Measurements from ENCODE around the gene SMAP2.

Gene SMAP2

GRCh38 chr1:40390857-40391256 lies 17.3 kb downstream of the SMAP2 start:
- DNase-seq (ENCODE audit: low read depth): no peak

- DNase-seq (ENCODE audit: low read depth): no peak
Observed at GRCh38 chr1:40391688-40392145, 18.2 kb downstream of the SMAP2 start.

GRCh38 chr1:40392221-40392620 lies 18.7 kb downstream of the SMAP2 start:
- no peak for DNase-seq (ENCODE audit: low read depth)

- no peak for DNase-seq (ENCODE audit: low read depth)
Observed at GRCh38 chr1:40393173-40393572, 19.6 kb downstream of the SMAP2 start.

- DNase-seq (ENCODE audit: low read depth): peak; percentile 48
Observed at GRCh38 chr1:40394491-40395172, 21.1 kb downstream of the SMAP2 start.

- no peak for DNase-seq (ENCODE audit: low read depth)
Observed at GRCh38 chr1:40395190-40396175, 22.0 kb downstream of the SMAP2 start.

- DNase-seq (ENCODE audit: low read depth): no peak
Observed at GRCh38 chr1:40396420-40396819, 22.9 kb downstream of the SMAP2 start.

- no peak for DNase-seq (ENCODE audit: low read depth)
Observed at GRCh38 chr1:40397258-40397657, 23.7 kb downstream of the SMAP2 start.

- DNase-seq (ENCODE audit: low read depth): no peak
Observed at GRCh38 chr1:40399984-40400704, 26.6 kb downstream of the SMAP2 start.

GRCh38 chr1:40401473-40402201 lies 28.1 kb downstream of the SMAP2 start:
- no peak for DNase-seq (ENCODE audit: low read depth)

- no peak for DNase-seq (ENCODE audit: low read depth)
Observed at GRCh38 chr1:40404670-40405462, 31.3 kb downstream of the SMAP2 start.

GRCh38 chr1:40405812-40406211 lies 32.3 kb downstream of the SMAP2 start:
- no peak for DNase-seq (ENCODE audit: low read depth)

GRCh38 chr1:40407453-40407852 lies 33.9 kb downstream of the SMAP2 start:
- DNase-seq (ENCODE audit: low read depth): no peak

- no peak for DNase-seq (ENCODE audit: low read depth)
Observed at GRCh38 chr1:40409467-40409866, 35.9 kb downstream of the SMAP2 start.

GRCh38 chr1:40411294-40411693 lies 37.8 kb downstream of the SMAP2 start:
- no peak for DNase-seq (ENCODE audit: low read depth)

GRCh38 chr1:40411843-40412242 lies 38.3 kb downstream of the SMAP2 start:
- DNase-seq (ENCODE audit: low read depth): no peak

GRCh38 chr1:40413527-40414252 lies 40.2 kb downstream of the SMAP2 start:
- no peak for DNase-seq (ENCODE audit: low read depth)

GRCh38 chr1:40414331-40414730 lies 40.8 kb downstream of the SMAP2 start:
- DNase-seq (ENCODE audit: low read depth): no peak

GRCh38 chr1:40416709-40417108 lies 43.2 kb downstream of the SMAP2 start:
- no peak for DNase-seq (ENCODE audit: low read depth)
